AG09309 (cell line): ENCODE measurements around the gene FAM168A.

ENCODE experiments used
- DNase-seq: peaks from one replicate; pipeline ENCODE4 v3.0.0-alpha.2; 2010; ENCODE audit warnings: low read depth
- H3K4me3 ChIP-seq: 2 replicates; pipeline ENCODE4 v1.5.1; 2011; ENCODE audit warnings: mild to moderate bottlenecking, low read depth, low read length, moderate library complexity; ENCODE audit not compliant: control insufficient read depth
- TF ChIP-seq, protein P1 (sequence below): IDR thresholded peaks from 2 replicates; pipeline ENCODE4 v1.5.1; 2011; ENCODE audit warnings: mild to moderate bottlenecking, low read depth, low read length, inconsistent platforms; ENCODE audit not compliant: insufficient read depth, control insufficient read depth; ENCODE audit errors: missing control alignments

Gene FAM168A

DNA sequence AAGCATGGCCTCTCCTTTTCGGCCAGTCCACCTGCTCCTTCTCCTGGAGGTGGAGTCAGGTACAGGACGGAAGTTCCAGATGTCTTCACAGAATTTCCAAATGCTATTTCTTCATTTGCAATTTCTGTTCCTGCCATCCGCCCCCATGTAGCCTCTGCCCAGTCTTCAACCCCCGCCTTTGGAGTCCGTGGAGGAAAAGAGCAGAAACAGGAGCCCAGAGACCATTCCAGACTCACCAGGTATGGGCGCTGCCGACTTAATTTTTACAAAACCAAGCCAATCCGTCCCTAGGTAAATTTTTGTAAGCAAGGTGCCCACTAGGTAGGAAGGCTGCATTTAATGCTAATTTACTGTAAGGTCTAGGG lies 192.8 kb downstream of the FAM168A start:
- TF ChIP-seq, protein P1, sequence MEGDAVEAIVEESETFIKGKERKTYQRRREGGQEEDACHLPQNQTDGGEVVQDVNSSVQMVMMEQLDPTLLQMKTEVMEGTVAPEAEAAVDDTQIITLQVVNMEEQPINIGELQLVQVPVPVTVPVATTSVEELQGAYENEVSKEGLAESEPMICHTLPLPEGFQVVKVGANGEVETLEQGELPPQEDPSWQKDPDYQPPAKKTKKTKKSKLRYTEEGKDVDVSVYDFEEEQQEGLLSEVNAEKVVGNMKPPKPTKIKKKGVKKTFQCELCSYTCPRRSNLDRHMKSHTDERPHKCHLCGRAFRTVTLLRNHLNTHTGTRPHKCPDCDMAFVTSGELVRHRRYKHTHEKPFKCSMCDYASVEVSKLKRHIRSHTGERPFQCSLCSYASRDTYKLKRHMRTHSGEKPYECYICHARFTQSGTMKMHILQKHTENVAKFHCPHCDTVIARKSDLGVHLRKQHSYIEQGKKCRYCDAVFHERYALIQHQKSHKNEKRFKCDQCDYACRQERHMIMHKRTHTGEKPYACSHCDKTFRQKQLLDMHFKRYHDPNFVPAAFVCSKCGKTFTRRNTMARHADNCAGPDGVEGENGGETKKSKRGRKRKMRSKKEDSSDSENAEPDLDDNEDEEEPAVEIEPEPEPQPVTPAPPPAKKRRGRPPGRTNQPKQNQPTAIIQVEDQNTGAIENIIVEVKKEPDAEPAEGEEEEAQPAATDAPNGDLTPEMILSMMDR: no peak
- no peak overlapping the region for H3K4me3 ChIP-seq

DNA sequence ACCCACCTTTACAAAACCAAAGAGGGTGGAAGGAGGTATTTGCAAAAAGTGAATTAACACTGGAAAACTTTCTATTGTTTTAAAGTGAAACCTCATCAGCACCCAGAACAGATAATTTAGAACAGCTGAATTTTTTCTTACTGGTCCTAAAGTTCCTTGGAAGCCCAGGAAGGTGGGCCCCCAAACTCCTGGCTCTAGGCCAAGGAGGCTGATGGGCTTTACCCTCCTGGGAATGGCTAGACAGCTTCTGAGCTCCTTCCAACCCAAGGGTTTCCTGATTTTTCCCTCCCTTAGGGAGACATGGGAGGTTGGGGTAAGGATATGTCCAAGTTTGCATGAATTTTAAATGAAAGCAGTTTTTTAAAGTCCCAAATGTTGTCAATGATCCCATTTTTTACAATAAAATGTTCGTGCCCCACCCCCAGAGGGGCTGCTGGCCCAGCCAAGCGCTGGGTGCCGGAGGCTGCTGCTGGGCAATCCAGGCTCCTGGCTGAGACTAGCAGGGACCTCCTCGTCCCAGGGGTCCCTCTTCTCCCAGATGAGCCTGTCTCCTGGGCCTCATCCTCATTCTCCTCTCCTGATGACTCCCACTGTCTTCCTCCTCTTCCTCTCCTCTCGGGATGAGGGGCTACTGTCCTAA lies 193.3 kb downstream of the FAM168A start:
- TF ChIP-seq, protein P1: no peak
- DNase-seq: no peak
- H3K4me3 ChIP-seq: no peak overlapping the region

More for the DNA sequence above, 192.8 kb downstream of the FAM168A start:
- no peak for DNase-seq

- H3K4me3 ChIP-seq: no peak overlapping the region
- TF ChIP-seq, protein P1: peak; percentile 85
- DNase-seq: no peak
These were observed 193.9 kb downstream of the FAM168A start for GRCh38 chr11:73404048-73404447.

GRCh38 chr11:73403541-73403940 lies 194.4 kb downstream of the FAM168A start:
- no peak for DNase-seq

GRCh38 chr11:73402834-73403185 lies 195.1 kb downstream of the FAM168A start:
- no peak overlapping the region for H3K4me3 ChIP-seq
- TF ChIP-seq, protein P1: peak; percentile 41
- DNase-seq: no peak

More at GRCh38 chr11:73403541-73403940, 194.4 kb downstream of the FAM168A start:
- no peak overlapping the region for H3K4me3 ChIP-seq
- TF ChIP-seq, protein P1: no peak

- DNase-seq: no peak
- no peak overlapping the region for H3K4me3 ChIP-seq
- TF ChIP-seq, protein P1: no peak
These were observed 195.7 kb downstream of the FAM168A start for GRCh38 chr11:73401924-73402833.
